NT2/D1 (cell line): ENCODE results near the gene THAP8.

Source experiments
- YY1 ChIP-seq: IDR thresholded peaks from 2 replicates; pipeline ENCODE4 v1.6.1; 2011; ENCODE audit not compliant: insufficient read length, insufficient read depth
- ZNF274 ChIP-seq: IDR thresholded peaks from 2 replicates; pipeline ENCODE4 v1.6.1; 2011; ENCODE audit warnings: mild to moderate bottlenecking, low read depth, low read length

- TF ChIP-seq YY1 (no peak), ZNF274 (no peak)
These were observed 6.2 kb downstream of the THAP8 start for GRCh38 chr19:36047835-36048234.
